Glutamatergic neuron (in vitro differentiated cells): ENCODE data around the gene CAMKK2. TPM values are rescaled to one million over a fixed set of nuclear protein-coding genes. Genes with fewer than 3 reads are reported as not detected.

Source experiments
- DNase-seq: peaks from one replicate; pipeline ENCODE4 v3.0.0; 2022
- H3K27ac Mint-ChIP-seq: one replicate; pipeline ENCODE4 v1.8.0; 2020; ENCODE audit warnings: mild to moderate bottlenecking, mixed read lengths, inconsistent platforms; ENCODE audit not compliant: unreplicated experiment
- H3K27me3 Mint-ChIP-seq: one replicate; pipeline ENCODE4 v1.8.0; 2020; ENCODE audit warnings: mild to moderate bottlenecking, moderate library complexity, mixed read lengths, inconsistent platforms; ENCODE audit not compliant: unreplicated experiment
- H3K36me3 Mint-ChIP-seq: one replicate; pipeline ENCODE4 v1.8.0; 2020; ENCODE audit warnings: mild to moderate bottlenecking, mixed read lengths, inconsistent platforms; ENCODE audit not compliant: unreplicated experiment
- H3K4me1 Mint-ChIP-seq: one replicate; pipeline ENCODE4 v1.8.0; 2020; ENCODE audit warnings: mild to moderate bottlenecking, low read depth, mixed read lengths, inconsistent platforms; ENCODE audit not compliant: unreplicated experiment
- H3K4me3 Mint-ChIP-seq: one replicate; pipeline ENCODE4 v1.8.0; 2020; ENCODE audit warnings: mild to moderate bottlenecking, mixed read lengths, inconsistent platforms; ENCODE audit not compliant: unreplicated experiment
- H3K9me3 Mint-ChIP-seq: one replicate; pipeline ENCODE4 v1.8.0; 2020; ENCODE audit warnings: mild to moderate bottlenecking, moderate library complexity, mixed read lengths, inconsistent platforms; ENCODE audit not compliant: unreplicated experiment
- CTCF ChIP-seq: fragments of 200-600 bp; sonication (generic); IDR thresholded peaks from one replicate; pipeline ENCODE4 v1.5.0; 2021; ENCODE audit not compliant: partially characterized antibody, unreplicated experiment
- total RNA-seq: library from RNA; stranded (reverse); fragmentation: NEBNext Ultra II Directional; extraction: Animal tissue kit (Norgen Biotek cat#: 25700); gene quantifications from one replicate; pipeline ENCODE4 v1.2.1, GENCODE V29; 2021; ENCODE audit not compliant: unreplicated experiment

The CAMKK2 gene
- total RNA-seq, 1 donor from 2014 or later = 50.2 TPM

- peaks cover 2% of the 10 kb centered on the region for H3K9me3 Mint-ChIP-seq
- TF ChIP-seq CTCF = no peak
- H3K27me3 Mint-ChIP-seq = peaks cover 3% of the 10 kb centered on the region
- H3K4me3 Mint-ChIP-seq = no peak overlapping the region
- DNase-seq = no peak
- no peaks in the 10 kb centered on the region for H3K36me3 Mint-ChIP-seq
- no peaks in the 10 kb centered on the region for H3K4me1 Mint-ChIP-seq
- H3K27ac Mint-ChIP-seq = no peak overlapping the region
These were observed 8.2 kb downstream of the CAMKK2 start for GRCh38 chr12:121288158-121288845.

GRCh38 chr12:121287267-121287954, 9.1 kb downstream of the CAMKK2 start:
- no peak for TF ChIP-seq CTCF
- Mint-ChIP-seq H3K4me3 (no peak overlapping the region), H3K27ac (no peak overlapping the region), H3K27me3 (peaks cover 3% of the 10 kb centered on the region), H3K9me3 (peaks cover 4% of the 10 kb centered on the region), H3K36me3 (no peaks in the 10 kb centered on the region), H3K4me1 (no peaks in the 10 kb centered on the region)
- DNase-seq = no peak

- Mint-ChIP-seq H3K27me3 (peaks cover 3% of the 10 kb centered on the region), H3K4me1 (no peaks in the 10 kb centered on the region), H3K36me3 (no peaks in the 10 kb centered on the region), H3K9me3 (peaks cover 5% of the 10 kb centered on the region), H3K27ac (no peak overlapping the region), H3K4me3 (no peak overlapping the region)
- DNase-seq = no peak
- no peak for TF ChIP-seq CTCF
These were observed 10.7 kb downstream of the CAMKK2 start for GRCh38 chr12:121285856-121286255.

GRCh38 chr12:121284551-121285390, 11.7 kb downstream of the CAMKK2 start:
- no peak for TF ChIP-seq CTCF
- Mint-ChIP-seq H3K4me3 (no peak overlapping the region), H3K4me1 (no peaks in the 10 kb centered on the region), H3K9me3 (peaks cover 5% of the 10 kb centered on the region), H3K27ac (no peak overlapping the region), H3K36me3 (no peaks in the 10 kb centered on the region), H3K27me3 (peaks cover 3% of the 10 kb centered on the region)
- DNase-seq = no peak
